ENCODE results near the gene BCAS1. TPM values are rescaled to one million over a fixed set of nuclear protein-coding genes. Genes with fewer than 3 reads are reported as not detected.

BCAS1 gene
- total and polyA plus RNA-seq, 10 of the 15 experiments (the other 5 are each of a cell fraction or from before 2014, with no cell fraction given) = 0.21 to 1.4 (median 0.55) TPM

DNA sequence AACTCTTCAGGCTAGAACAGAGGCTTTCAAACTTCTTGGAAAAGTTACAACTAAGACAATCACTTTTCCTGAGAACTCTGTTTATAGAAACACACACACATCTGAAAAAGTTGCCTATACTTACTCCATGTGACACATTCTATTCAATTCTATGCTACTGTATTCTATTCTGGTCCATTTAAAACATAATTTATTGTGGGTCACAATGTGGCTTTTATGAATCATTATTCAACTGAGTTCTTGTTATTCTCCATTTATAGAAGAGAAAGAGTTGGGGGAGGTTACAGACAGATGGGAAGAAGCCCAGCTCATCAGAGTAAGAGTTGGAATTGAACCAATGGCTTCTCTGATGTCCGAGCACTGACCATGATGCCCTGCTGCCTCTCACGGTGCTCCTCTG, 21.6 kb upstream of the BCAS1 start:
- Histone ChIP-seq H3K9me3 (replicated peaks; ENCODE audit: control insufficient read depth, insufficient read depth, low read length) (no peaks in the 10 kb centered on the region; the same call in 2 of the 3 replicates), H3K36me3 (ENCODE audit: control insufficient read depth in 2 of 2, insufficient read depth in 2 of 2, low read length in 1 of 2) (no peaks in the 10 kb centered on the region), H4K20me1 (ENCODE audit: control insufficient read depth, insufficient read depth) (no peaks in the 10 kb centered on the region), H3K4me2 (ENCODE audit: control insufficient read depth, insufficient read depth) (no peak overlapping the region), H3K27me3 (replicated peaks in 1 of 2; ENCODE audit: control insufficient read depth in 2 of 2, insufficient read depth in 2 of 2, low read length in 1 of 2) (no peaks in the 10 kb centered on the region), H3K79me2 (ENCODE audit: control insufficient read depth, insufficient read depth, low read length) (no peaks in the 10 kb centered on the region), H3K27ac (ENCODE audit: control insufficient read depth, insufficient read depth) (no peak overlapping the region), H2AFZ (ENCODE audit: control insufficient read depth, low read depth, low read length) (no peak overlapping the region), H3K4me1 (ENCODE audit: control insufficient read depth, insufficient read depth, low read length) (peaks cover 8% of the 10 kb centered on the region), H3K4me3 (no peak overlapping the region), H3K9ac (ENCODE audit: control insufficient read depth, insufficient read depth, low read length) (no peak overlapping the region)
- ChIA-PET SMC1A (ENCODE audit: uncharacterized antibody, unreplicated experiment) (interaction anchor here (1.3 to 5.1 kb wide), 5 partner anchors 9 to 108 kb away, joined by 3 to 32 read pairs (median 4); no protein-coding TSS in a partner anchor), CTCF (interaction anchor here (1.4 to 11.6 kb wide), 4 partner anchors 9 to 108 kb away, joined by 3 to 153 read pairs (median 46); no protein-coding TSS in a partner anchor), POLR2A (no interaction called here), RAD21 (ENCODE audit: unreplicated experiment) (no interaction called here)
- 62% methylated on average over 2 of the region's 2 CpGs for WGBS (ENCODE audit: insufficient coverage, insufficient replicate concordance, low lambda C conversion rate, missing lambda C conversion rate)
- in situ Hi-C loops (cut with MboI) = no loop called here
- TF ChIP-seq, protein P1, sequence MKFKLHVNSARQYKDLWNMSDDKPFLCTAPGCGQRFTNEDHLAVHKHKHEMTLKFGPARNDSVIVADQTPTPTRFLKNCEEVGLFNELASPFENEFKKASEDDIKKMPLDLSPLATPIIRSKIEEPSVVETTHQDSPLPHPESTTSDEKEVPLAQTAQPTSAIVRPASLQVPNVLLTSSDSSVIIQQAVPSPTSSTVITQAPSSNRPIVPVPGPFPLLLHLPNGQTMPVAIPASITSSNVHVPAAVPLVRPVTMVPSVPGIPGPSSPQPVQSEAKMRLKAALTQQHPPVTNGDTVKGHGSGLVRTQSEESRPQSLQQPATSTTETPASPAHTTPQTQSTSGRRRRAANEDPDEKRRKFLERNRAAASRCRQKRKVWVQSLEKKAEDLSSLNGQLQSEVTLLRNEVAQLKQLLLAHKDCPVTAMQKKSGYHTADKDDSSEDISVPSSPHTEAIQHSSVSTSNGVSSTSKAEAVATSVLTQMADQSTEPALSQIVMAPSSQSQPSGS (IDR thresholded peaks at IDR 0.05; ENCODE audit: low read length) = no peak
- TF ChIP-seq NBN (IDR thresholded peaks at IDR 0.05) = no peak
- TF ChIP-seq IRF4 (IDR thresholded peaks at IDR 0.05; ENCODE audit: low read depth, low read length) = no peak
- no peak for TF ChIP-seq TAF1 (IDR thresholded peaks at IDR 0.05; ENCODE audit: borderline replicate concordance, low read depth, low read length)
- TF ChIP-seq EP300 (IDR thresholded peaks at IDR 0.05; ENCODE audit: borderline replicate concordance in 1 of 2, control insufficient read depth in 1 of 2, low read depth in 2 of 2, low read length in 2 of 2) = no peak
- TF ChIP-seq, protein P2, sequence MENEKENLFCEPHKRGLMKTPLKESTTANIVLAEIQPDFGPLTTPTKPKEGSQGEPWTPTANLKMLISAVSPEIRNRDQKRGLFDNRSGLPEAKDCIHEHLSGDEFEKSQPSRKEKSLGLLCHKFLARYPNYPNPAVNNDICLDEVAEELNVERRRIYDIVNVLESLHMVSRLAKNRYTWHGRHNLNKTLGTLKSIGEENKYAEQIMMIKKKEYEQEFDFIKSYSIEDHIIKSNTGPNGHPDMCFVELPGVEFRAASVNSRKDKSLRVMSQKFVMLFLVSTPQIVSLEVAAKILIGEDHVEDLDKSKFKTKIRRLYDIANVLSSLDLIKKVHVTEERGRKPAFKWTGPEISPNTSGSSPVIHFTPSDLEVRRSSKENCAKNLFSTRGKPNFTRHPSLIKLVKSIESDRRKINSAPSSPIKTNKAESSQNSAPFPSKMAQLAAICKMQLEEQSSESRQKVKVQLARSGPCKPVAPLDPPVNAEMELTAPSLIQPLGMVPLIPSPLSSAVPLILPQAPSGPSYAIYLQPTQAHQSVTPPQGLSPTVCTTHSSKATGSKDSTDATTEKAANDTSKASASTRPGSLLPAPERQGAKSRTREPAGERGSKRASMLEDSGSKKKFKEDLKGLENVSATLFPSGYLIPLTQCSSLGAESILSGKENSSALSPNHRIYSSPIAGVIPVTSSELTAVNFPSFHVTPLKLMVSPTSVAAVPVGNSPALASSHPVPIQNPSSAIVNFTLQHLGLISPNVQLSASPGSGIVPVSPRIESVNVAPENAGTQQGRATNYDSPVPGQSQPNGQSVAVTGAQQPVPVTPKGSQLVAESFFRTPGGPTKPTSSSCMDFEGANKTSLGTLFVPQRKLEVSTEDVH (IDR thresholded peaks at IDR 0.05; ENCODE audit: low read depth, partially characterized antibody) = no peak
- ATAC-seq = no peak
- DNase-seq (ENCODE audit: low read depth, low spot score) = no peak
- intact Hi-C loops (cut with micrococcal nuclease; ENCODE audit: unreplicated experiment) = no loop called here
- FAIRE-seq = no peak
- BruUV-seq (replicated peaks) = no TSS peak
